Sciatic nerve (tissue), 2 donors: ENCODE measurements around the gene FAM107B. TPM values are rescaled to one million over a fixed set of nuclear protein-coding genes. Genes with fewer than 3 reads are reported as not detected.

Experiments
- ATAC-seq: fragments of 200-7000 bp; cut with Tn5 transposase; one replicate; pipeline ENCODE4 v1.9.1; 2020; ENCODE audit warnings: mild to moderate bottlenecking, moderate library complexity
- DNase-seq: peaks from one replicate; pipeline ENCODE4 v3.0.0-alpha.2; 2020; ENCODE audit warnings: low spot score
- intact Hi-C: fragments of 100-400 bp; cut with DNase I; formaldehyde crosslinking; loops from one replicate; pipeline ENCODE4 v1.14.2; 2022
- total RNA-seq: library from RNA; stranded (reverse); fragmentation: NEBNext Ultra II Directional; extraction: Animal tissue kit (Norgen Biotek cat#: 25700); gene quantifications from one replicate; pipeline ENCODE4 v1.2.1, GENCODE V29; 2021
- donor health status: DM: no; HTN: no; CAD: no.
- donor health status: DM: no; HTN: no; CAD: no.

FAM107B gene
- total RNA-seq, 1 donor from 2014 or later, result 23.7 TPM

- no peak for DNase-seq
- intact Hi-C loops, result no loop called here
- no peak for ATAC-seq
Observed at GRCh38 chr10:14539176-14539575, 235.5 kb downstream of the FAM107B start.

- intact Hi-C loops, result no loop called here
Observed at GRCh38 chr10:14536241-14537213, 238.2 kb downstream of the FAM107B start.

GRCh38 chr10:14535457-14536130 lies 239.1 kb downstream of the FAM107B start:
- intact Hi-C loops, result no loop called here
- ATAC-seq (no peak), DNase-seq (no peak)

More at GRCh38 chr10:14536241-14537213, 238.2 kb downstream of the FAM107B start:
- DNase-seq (peak; percentile 79), ATAC-seq (peak; percentile 63)

- ATAC-seq (no peak), DNase-seq (no peak)
- intact Hi-C loops, result no loop called here
Observed at GRCh38 chr10:14534152-14534551, 240.5 kb downstream of the FAM107B start.

GRCh38 chr10:14533295-14533694 lies 241.4 kb downstream of the FAM107B start:
- intact Hi-C loops, result no loop called here
- DNase-seq (no peak), ATAC-seq (no peak)

DNA sequence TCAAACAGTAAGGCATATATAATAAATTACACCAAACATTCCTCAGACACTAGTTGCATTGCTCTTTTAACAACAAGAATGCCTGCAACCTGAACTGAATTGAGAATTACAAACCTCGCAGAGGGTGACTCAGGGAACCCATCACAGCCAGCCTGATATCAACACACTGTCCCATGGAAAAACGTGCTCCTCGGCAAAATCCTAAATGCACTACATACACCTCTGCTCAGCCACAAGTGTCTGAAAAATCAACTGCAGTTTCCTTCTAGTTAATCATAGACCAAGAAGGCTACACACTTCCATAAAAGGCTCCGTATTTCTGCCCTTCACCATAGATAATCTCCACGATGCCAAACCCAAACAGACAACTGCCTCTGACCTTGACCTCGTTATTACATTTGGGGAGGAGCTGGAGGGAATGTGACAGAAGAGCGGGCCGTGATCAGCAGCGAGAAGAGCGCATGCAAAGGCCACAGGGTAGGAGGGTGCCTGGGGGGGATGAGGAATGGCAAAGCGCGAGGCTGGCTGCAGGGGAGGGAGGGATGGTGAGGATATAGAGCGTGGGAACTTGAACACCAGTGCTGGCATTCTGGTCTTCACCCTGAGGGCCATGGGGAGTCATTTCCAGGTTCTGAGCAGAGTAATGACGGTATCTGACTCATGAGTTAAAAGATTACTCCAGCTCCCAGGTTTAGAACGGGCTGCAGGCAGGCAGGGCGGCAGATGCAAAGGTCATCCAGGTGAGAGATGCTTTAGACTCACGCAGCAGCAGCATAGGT lies 242.0 kb downstream of the FAM107B start:
- intact Hi-C loops, result no loop called here
- DNase-seq, result no peak
- ATAC-seq, result no peak

- intact Hi-C loops, result no loop called here
- DNase-seq, result no peak
- no peak for ATAC-seq
Observed at GRCh38 chr10:14531974-14532373, 242.7 kb downstream of the FAM107B start.

- DNase-seq, result no peak
- intact Hi-C loops, result no loop called here
- ATAC-seq, result no peak
Observed at GRCh38 chr10:14530465-14530864, 244.2 kb downstream of the FAM107B start.

DNA sequence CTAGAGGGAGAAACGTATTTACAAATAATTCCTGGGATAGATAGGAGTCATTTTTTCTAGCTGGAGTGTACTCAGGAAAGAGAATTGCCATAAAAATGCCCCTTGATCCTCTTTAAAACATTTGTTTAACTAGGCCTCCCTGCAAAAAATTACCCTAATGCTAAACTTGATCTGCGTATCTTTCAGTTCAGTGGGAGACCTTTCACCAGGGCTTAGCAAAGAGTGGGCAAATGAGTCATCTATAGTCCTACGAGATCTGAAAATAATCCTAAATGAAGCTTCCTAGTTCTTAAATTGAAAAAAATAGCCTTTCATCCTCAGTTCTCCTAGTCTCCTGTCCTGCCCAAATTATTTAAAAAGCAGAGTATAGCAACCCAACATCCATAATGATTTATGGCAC lies 245.3 kb downstream of the FAM107B start:
- DNase-seq, result no peak
- intact Hi-C loops, result no loop called here
- ATAC-seq, result no peak

DNA sequence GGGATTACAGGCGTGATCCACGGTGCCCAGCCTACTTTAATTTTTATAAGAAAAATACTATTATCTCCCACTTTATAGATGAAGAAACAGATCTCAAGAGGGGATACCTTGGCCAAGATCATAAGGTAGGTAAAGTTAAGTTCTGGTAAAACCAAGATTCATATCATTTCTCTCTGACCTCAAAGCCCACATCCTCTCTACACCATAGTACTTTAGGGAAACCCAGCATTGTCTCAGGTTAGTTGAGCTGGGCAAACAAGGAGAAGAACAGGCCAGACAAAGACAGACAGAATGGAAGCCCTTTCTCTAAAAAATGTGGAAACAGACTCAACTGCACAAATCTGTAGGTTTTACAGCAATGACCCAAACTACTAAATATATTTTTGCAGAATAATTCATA lies 246.2 kb downstream of the FAM107B start:
- ATAC-seq (no peak), DNase-seq (no peak)
- intact Hi-C loops, result no loop called here

DNA sequence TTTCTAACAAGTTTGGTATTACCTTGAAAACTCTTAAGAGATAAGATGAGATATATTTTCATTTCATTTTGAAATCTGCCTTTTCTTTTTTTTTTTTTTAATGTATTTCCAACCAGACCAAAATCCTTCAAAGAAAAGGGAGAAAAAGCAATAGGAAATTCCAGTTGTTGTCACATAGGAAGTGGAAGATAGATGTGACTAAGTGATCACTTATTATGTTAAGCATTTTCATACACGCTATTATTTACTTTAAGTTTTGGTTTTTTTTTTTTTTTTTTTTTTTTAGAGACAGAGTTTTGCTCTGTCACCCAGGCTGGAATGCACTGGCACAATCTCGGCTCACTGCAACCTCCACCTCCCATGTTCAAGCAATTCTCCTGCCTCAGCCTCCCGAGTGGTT lies 246.8 kb downstream of the FAM107B start:
- intact Hi-C loops, result no loop called here
- ATAC-seq (no peak), DNase-seq (no peak)

- DNase-seq (no peak), ATAC-seq (no peak)
- intact Hi-C loops, result no loop called here
Observed at GRCh38 chr10:14527134-14527844, 247.4 kb downstream of the FAM107B start.

- no peak for ATAC-seq
- DNase-seq, result no peak
- intact Hi-C loops, result no loop called here
Observed at GRCh38 chr10:14526326-14526725, 248.4 kb downstream of the FAM107B start.

- ATAC-seq (no peak), DNase-seq (no peak)
- intact Hi-C loops, result no loop called here
Observed at GRCh38 chr10:14524691-14525324, 249.9 kb downstream of the FAM107B start.

- intact Hi-C loops, result no loop called here
- DNase-seq (no peak), ATAC-seq (no peak)
Observed at GRCh38 chr10:14523286-14523685, 251.4 kb downstream of the FAM107B start.

- no peak for DNase-seq
- intact Hi-C loops, result no loop called here
- ATAC-seq, result no peak
Observed at GRCh38 chr10:14519785-14520184, 254.9 kb downstream of the FAM107B start.

DNA sequence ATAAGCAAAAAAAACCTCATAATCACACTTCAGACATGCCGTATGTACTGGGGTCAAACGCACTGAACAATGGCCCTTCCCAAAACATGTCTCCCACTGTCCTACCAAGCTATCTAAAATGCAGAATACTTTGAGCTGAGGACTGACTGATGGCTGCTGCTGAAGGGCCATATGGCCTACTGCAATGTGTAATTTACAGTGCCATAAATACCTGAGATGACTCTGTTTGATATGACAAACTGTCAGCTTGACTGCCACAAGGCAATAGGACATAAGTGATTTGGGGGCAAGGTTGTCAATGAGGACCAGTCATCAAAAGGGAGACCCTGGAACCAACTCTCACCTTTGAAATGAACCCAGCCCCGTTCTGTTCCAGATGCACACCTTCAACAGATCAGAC lies 256.5 kb downstream of the FAM107B start:
- DNase-seq, result no peak
- intact Hi-C loops, result no loop called here
- ATAC-seq, result no peak

DNA sequence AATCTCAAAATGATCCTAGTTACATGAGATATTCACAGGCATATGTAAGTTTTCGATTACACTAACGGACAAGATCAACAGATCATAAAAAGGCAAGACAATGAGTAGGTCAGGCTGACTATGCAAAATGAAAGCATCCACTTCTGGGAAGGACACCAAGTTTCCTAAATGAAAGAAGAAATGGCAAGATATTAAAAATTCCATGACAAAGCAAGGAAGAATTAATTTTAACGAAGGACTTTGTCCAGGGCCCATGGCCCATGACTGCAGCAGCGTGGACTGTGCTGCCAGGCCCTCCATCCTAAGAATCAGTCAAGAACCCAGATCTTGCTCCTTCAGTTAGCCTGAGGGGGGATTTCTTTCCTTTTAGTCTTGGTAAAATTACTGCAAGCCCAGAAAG lies 261.6 kb downstream of the FAM107B start:
- ATAC-seq (peak; percentile 42), DNase-seq (no peak)
- intact Hi-C loops, result no loop called here
